Thoracic aorta (tissue), 2 donors: Measurements from ENCODE around the gene HAP1. TPM values are rescaled to one million over a fixed set of nuclear protein-coding genes. Genes with fewer than 3 reads are reported as not detected.
"Not testable (repeated sequence)": the region's sequence is repeated elsewhere in the genome, so short reads cannot be mapped to it uniquely, and the experiment has no call there.

Experiments used
- ATAC-seq: fragments of 150-250 bp; one replicate; pipeline ENCODE4 v1.8.0; 2017; ENCODE audit warnings: low read depth; ENCODE audit not compliant: insufficient number of reproducible peaks, low FRiP score
- DNase-seq: peaks from one replicate; pipeline ENCODE4 v3.0.0-alpha.2; 2020; ENCODE audit warnings: low spot score
- H3K27ac ChIP-seq, 2 donors: fragments of 200-600 bp; sonication (generic); 1 replicate in 1 of 2; 2 replicates in 1 of 2; pipeline ENCODE4 v1.5.1; 2016; ENCODE audit warnings: mild to moderate bottlenecking in 2 of 2, moderate library complexity in 2 of 2
- H3K27me3 ChIP-seq: fragments of 200-600 bp; sonication (generic); replicated peaks from 2 replicates; pipeline ENCODE4 v1.6.0; 2016; ENCODE audit warnings: mild to moderate bottlenecking; ENCODE audit not compliant: insufficient read depth
- H3K36me3 ChIP-seq: fragments of 200-600 bp; sonication (generic); one replicate; pipeline ENCODE4 v1.5.1; 2016
- H3K4me1 ChIP-seq, 2 donors: fragments of 200-600 bp; sonication (generic); 1 replicate in 1 of 2; 2 replicates in 1 of 2; pipeline versions ENCODE4 v1.5.1 to v1.6.0; 2016; ENCODE audit warnings: low read depth in 2 of 2, mild to moderate bottlenecking in 1 of 2; ENCODE audit not compliant: control insufficient read depth in 1 of 2
- H3K4me3 ChIP-seq: fragments of 200-600 bp; sonication (generic); 2 replicates; pipeline ENCODE4 v1.5.1; 2016; ENCODE audit warnings: mild to moderate bottlenecking
- H3K9me3 ChIP-seq: fragments of 200-600 bp; sonication (generic); 2 replicates; pipeline ENCODE4 v1.5.1; 2016
- CTCF ChIP-seq: fragments of 200-600 bp; sonication (generic); IDR thresholded peaks from one replicate; pipeline ENCODE4 v1.5.1; 2019; ENCODE audit warnings: antibody characterized with exemption
- total RNA-seq, 2 donors: library from RNA; depleted of rRNA; stranded (reverse); fragments of >200 nt; gene quantifications; one replicate each; pipeline versions ENCODE4 v1.1.0 to v1.2.3, GENCODE V29; 2016

The HAP1 gene
- total RNA-seq, 2 donors from 2014 or later = 0.35 TPM; not detected in 1

GRCh38 chr17:41680426-41681040 is 53.9 kb downstream of the HAP1 start:
- Histone ChIP-seq H3K4me1 (no peaks in the 10 kb centered on the region), H3K27ac (no peak overlapping the region), H3K36me3 (no peaks in the 10 kb centered on the region), H3K27me3 (no peaks in the 10 kb centered on the region), H3K4me3 (no peak overlapping the region), H3K9me3 (no peaks in the 10 kb centered on the region)
- DNase-seq = no peak
- ATAC-seq = no peak
- no peak for TF ChIP-seq CTCF

GRCh38 chr17:41679740-41680425 is 54.6 kb downstream of the HAP1 start:
- Histone ChIP-seq H3K4me3 (no peak overlapping the region), H3K27ac (peak overlapping the region in 1 of 2 donors; percentile 17), H3K9me3 (no peaks in the 10 kb centered on the region), H3K27me3 (no peaks in the 10 kb centered on the region), H3K36me3 (no peaks in the 10 kb centered on the region), H3K4me1 (no peaks in the 10 kb centered on the region)
- TF ChIP-seq CTCF = no peak
- ATAC-seq = no peak
- no peak for DNase-seq

- no peaks in the 10 kb centered on the region for H3K36me3 ChIP-seq
- H3K4me3 ChIP-seq = peak overlapping the region; percentile 49
- H3K27ac ChIP-seq = peak overlapping the region in 1 of 2 donors; percentile 17
- DNase-seq (no peak), ATAC-seq (peak; percentile 41)
- no peaks in the 10 kb centered on the region for H3K4me1 ChIP-seq
- H3K27me3 ChIP-seq = no peaks in the 10 kb centered on the region
- no peak for TF ChIP-seq CTCF
- H3K9me3 ChIP-seq = no peaks in the 10 kb centered on the region
Observed at GRCh38 chr17:41678907-41679739, 55.3 kb downstream of the HAP1 start.

- Histone ChIP-seq H3K27me3 (no peaks in the 10 kb centered on the region), H3K4me1 (no peaks in the 10 kb centered on the region), H3K4me3 (peak overlapping the region; percentile 49), H3K9me3 (no peaks in the 10 kb centered on the region), H3K27ac (peak overlapping the region in 1 of 2 donors; percentile 3), H3K36me3 (no peaks in the 10 kb centered on the region)
- TF ChIP-seq CTCF = no peak
- ATAC-seq (no peak), DNase-seq (no peak)
Observed at GRCh38 chr17:41678411-41678906, 56.0 kb downstream of the HAP1 start.

- no peaks in the 10 kb centered on the region for H3K4me1 ChIP-seq
- DNase-seq (no peak), ATAC-seq (no peak)
- TF ChIP-seq CTCF = no peak
- H3K4me3 ChIP-seq = no peak overlapping the region
- H3K27me3 ChIP-seq = no peaks in the 10 kb centered on the region
- no peaks in the 10 kb centered on the region for H3K9me3 ChIP-seq
- no peaks in the 10 kb centered on the region for H3K36me3 ChIP-seq
- H3K27ac ChIP-seq = no peak overlapping the region
Observed at GRCh38 chr17:41676058-41676419, 58.4 kb downstream of the HAP1 start.

- not testable (repeated sequence) for H3K4me3 ChIP-seq, DNase-seq, H3K36me3 ChIP-seq, H3K27ac ChIP-seq, H3K9me3 ChIP-seq, H3K27me3 ChIP-seq, H3K4me1 ChIP-seq, ATAC-seq
Observed at GRCh38 chr17:41675157-41676057, 59.0 kb downstream of the HAP1 start.
